ENCODE measurements around the gene MST1.

The MST1 gene

DNA sequence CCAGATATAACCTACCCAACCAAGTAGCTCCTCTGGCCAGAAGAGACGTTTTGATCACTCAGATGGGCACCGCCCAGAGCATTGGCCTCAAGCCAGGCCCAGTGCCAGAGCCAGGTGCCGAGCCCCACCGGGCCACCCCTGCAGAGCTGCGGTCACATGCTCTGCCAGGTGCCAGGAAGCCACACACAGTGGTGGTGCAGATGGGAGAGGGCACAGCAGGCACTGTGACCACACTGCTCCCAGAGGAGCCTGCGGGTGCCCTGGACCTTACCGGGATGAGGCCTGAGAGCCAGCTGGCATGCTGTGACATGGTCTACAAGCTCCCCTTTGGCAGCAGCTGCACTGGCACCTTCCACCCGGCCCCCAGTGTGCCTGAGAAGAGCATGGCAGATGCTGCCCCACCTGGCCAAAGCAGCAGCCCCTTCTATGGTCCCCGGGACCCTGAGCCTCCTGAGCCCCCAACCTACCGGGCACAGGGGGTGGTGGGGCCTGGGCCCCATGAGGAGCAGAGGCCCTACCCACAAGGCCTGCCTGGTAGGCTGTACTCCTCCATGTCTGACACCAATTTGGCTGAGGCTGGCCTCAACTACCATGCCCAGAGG, 34.2 kb downstream of the MST1 start:
- no peak for DNase-seq

GRCh38 chr3:49654176-49654825, 35.0 kb downstream of the MST1 start:
- DNase-seq = no peak

GRCh38 chr3:49653621-49654020, 35.7 kb downstream of the MST1 start:
- no peak for DNase-seq

- no peak for DNase-seq
Measured at GRCh38 chr3:49652903-49653415, 36.3 kb downstream of the MST1 start.

DNA sequence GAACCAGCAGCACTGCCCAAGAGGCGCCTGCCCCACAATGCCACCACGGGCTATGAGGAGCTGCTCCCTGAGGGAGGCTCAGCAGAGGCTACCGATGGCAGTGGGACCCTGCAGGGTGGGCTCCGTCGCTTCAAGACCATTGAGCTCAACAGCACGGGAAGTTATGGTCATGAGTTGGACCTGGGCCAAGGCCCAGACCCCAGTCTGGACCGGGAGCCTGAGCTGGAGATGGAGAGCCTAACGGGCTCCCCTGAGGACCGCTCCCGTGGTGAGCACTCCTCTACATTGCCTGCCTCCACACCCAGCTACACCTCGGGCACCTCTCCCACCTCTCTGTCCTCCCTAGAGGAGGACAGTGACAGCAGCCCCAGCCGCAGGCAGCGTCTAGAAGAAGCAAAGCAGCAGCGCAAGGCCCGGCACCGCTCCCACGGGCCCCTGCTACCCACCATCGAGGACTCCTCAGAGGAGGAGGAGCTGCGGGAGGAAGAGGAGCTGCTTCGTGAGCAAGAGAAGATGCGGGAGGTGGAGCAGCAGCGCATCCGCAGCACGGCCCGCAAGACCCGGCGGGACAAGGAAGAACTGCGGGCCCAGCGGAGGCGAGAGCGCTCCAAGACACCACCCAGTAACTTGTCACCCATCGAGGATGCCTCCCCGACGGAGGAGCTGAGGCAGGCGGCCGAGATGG, 36.9 kb downstream of the MST1 start:
- no peak for DNase-seq

- DNase-seq = no peak
Measured at GRCh38 chr3:49650637-49651036, 38.6 kb downstream of the MST1 start.

DNA sequence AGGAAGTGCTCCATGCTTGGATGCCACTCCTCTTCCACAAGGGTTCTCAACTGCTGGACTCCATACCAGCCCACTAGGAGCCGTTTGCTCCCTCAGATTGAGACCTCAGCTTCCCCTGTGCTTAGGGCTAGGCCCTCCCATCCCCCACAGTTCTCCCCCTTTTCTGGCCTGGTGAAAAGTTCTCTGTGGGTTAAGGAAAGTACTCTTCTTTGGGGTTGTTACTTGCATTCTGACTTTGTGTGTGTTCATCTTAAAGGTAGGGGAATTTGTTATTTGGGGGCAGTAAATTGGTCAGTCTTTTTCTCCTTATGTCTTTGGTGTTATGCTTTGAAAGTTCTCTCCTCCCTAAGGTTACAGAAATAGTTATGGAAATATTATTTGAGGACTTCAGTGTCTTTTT, 39.1 kb downstream of the MST1 start:
- DNase-seq = no peak

- DNase-seq = no peak
Measured at GRCh38 chr3:49649576-49649975, 39.7 kb downstream of the MST1 start.

DNA sequence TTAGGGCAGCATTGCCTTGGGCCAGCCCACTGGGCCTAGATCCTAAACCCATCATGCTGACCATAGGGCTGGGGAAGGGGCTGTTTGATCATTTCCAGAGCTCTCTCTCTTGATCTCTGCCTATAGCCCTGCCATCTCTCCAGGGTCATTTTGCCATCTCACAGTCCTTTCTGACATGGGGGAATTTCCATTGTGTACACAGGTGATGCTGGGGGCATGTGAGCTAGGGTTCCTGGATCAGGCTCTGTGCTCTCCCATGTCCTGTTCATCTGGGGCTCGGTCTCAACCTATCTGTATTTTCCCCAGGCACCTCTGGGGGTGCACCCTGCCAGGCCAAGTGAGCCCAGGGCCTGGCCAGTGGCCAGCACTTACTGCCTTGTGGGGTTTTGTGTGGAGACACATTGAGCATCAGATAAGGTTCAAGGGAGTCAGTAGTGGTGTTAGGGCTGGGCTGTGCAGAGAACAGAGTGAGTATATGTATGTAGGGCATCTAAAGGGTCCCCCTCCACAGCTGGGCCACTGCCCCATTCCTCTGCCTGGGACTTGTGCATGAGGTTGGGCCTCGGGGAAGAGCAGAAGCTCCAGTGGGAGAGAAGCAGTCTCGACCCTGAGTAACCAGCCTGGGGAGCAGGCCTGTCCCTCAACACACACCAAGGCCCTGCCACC, 40.8 kb downstream of the MST1 start:
- no peak for DNase-seq

- no peak for DNase-seq
Measured at GRCh38 chr3:49647741-49648140, 41.5 kb downstream of the MST1 start.

- DNase-seq = no peak
Measured at GRCh38 chr3:49646236-49646635, 43.0 kb downstream of the MST1 start.

GRCh38 chr3:49644684-49645083, 44.6 kb downstream of the MST1 start:
- no peak for DNase-seq

GRCh38 chr3:49642708-49643145, 46.5 kb downstream of the MST1 start:
- DNase-seq = no peak

DNA sequence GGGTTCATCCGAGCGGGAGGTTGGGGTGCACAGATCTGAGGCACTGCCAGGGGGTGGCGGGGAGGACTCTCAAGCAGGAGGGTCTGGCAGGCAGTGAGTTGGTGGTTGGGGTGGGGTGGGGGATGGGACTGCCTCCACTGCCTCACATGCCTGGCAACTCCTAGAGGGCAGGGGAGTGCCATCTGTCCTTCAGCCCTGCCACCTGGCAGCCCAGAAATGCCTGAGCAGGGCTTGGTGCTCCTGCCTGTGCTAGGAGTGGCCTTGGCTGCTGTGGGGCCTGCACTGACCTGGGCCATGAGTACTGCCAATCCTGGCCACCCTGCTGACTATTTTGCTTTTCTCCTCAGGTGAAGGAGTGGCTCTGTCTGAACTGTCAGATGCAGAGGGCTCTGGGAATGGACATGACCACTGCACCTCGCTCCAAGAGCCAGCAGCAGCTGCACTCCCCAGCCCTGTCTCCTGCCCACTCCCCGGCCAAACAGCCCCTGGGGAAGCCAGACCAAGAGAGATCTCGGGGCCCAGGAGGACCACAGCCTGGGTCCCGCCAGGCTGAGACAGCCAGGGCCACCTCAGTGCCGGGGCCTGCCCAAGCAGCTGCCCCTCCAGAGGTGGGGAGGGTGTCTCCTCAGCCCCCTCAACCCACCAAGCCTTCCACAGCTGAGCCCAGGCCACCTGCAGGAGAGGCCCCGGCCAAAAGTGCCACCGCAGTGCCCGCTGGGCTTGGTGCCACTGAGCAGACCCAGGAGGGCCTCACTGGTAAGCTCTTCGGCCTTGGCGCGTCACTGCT, 47.2 kb downstream of the MST1 start:
- no peak for DNase-seq

DNA sequence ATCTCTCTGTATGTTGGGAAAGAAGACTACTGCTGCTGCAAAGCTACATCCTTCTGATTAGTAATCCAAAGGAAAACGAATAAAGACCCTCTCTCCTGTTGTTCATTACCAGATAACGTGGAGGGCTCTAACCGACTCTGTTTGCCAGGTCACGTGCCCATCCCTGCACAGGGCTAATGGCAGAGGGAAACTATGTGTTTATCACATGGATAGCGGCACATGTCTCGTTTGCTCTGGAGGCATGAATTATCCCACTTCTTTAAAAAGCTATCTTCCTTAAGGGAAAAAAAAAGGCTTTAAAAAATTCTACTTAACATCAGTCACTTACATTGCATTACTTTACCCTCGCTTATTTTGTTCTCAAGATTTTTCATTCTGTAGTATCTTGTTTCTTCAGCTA, 48.0 kb downstream of the MST1 start:
- DNase-seq = no peak

- DNase-seq = no peak
Measured at GRCh38 chr3:49639551-49639950, 49.7 kb downstream of the MST1 start.

GRCh38 chr3:49638445-49638844, 50.8 kb downstream of the MST1 start:
- DNase-seq = no peak

GRCh38 chr3:49636883-49637609, 52.2 kb downstream of the MST1 start:
- no peak for DNase-seq

GRCh38 chr3:49634736-49635135, 54.5 kb downstream of the MST1 start:
- DNase-seq = no peak

All from activated CD4-positive, alpha-beta T cell treated with anti-CD3 and anti-CD28 coated beads, Interleukin-2, amount 50 U/mL, for 1 hour (primary cell).